Neural cell (in vitro differentiated cells): ENCODE results near the gene HIPK4. TPM values are rescaled to one million over a fixed set of nuclear protein-coding genes. Genes with fewer than 3 reads are reported as not detected.

Experiments
- H2AFZ ChIP-seq: fragments of 200-600, 300-800 bp; sonication (generic), shearing (Covaris generic); 2 replicates; pipeline ENCODE4 v1.6.0; 2014; ENCODE audit warnings: low read depth, mild to moderate bottlenecking, antibody characterized with exemption, low read length, moderate library complexity
- H3F3A ChIP-seq: fragments of 200-600 bp; shearing (Covaris generic); 2 replicates; pipeline ENCODE4 v1.6.1; 2016; ENCODE audit warnings: mild to moderate bottlenecking, moderate library complexity, mixed read lengths, antibody characterized with exemption, low read length; ENCODE audit not compliant: insufficient read depth, poor library complexity, severe bottlenecking
- H3K27ac ChIP-seq: fragments of 200-600, 300-800 bp; sonication (generic), shearing (Covaris generic); 2 replicates; pipeline ENCODE4 v1.5.1; 2014; ENCODE audit warnings: mild to moderate bottlenecking, low read length, moderate library complexity
- H3K27me3 ChIP-seq: fragments of 300-800, 200-600 bp; sonication (generic), shearing (Covaris generic); 2 replicates; pipeline ENCODE4 v1.6.0; 2014; ENCODE audit warnings: mild to moderate bottlenecking, low read depth, low read length, moderate library complexity; ENCODE audit not compliant: insufficient read depth
- H3K36me3 ChIP-seq: fragments of 300-800, 200-600 bp; sonication (generic), shearing (Covaris generic); 2 replicates; pipeline ENCODE4 v1.5.1; 2014; ENCODE audit warnings: mild to moderate bottlenecking, antibody characterized with exemption, low read length, moderate library complexity; ENCODE audit not compliant: insufficient read depth
- H3K4me2 ChIP-seq: fragments of 300-800, 200-600 bp; sonication (generic), shearing (Covaris generic); 2 replicates; pipeline ENCODE4 v1.6.0; 2014; ENCODE audit warnings: mild to moderate bottlenecking, low read length
- H3K4me3 ChIP-seq: fragments of 300-800, 200-600 bp; sonication (generic), shearing (Covaris generic); 2 replicates; pipeline ENCODE4 v1.5.1; 2014; ENCODE audit warnings: mild to moderate bottlenecking, low read length, moderate library complexity
- H3K79me2 ChIP-seq: fragments of 200-600 bp; shearing (Covaris generic); replicated peaks from 2 replicates; pipeline ENCODE4 v1.6.0; 2014; ENCODE audit warnings: mild to moderate bottlenecking, low read length, moderate library complexity; ENCODE audit not compliant: insufficient read depth
- H3K9ac ChIP-seq: fragments of 300-800, 200-600 bp; sonication (generic), shearing (Covaris generic); 2 replicates; pipeline ENCODE4 v1.6.1; 2016; ENCODE audit warnings: mild to moderate bottlenecking, low read length, mixed read lengths
- H3K9me2 ChIP-seq: fragments of 200-600 bp; shearing (Covaris generic); 2 replicates; pipeline ENCODE4 v1.6.1; 2016; ENCODE audit warnings: mild to moderate bottlenecking, low read length, mixed read lengths; ENCODE audit not compliant: insufficient read depth
- H3K9me3 ChIP-seq: fragments of 200-600, 300-800 bp; sonication (generic), shearing (Covaris generic); 2 replicates; pipeline ENCODE4 v1.6.1; 2016; ENCODE audit warnings: mild to moderate bottlenecking, mixed run types, low read length, moderate library complexity, mixed read lengths
- H4K20me1 ChIP-seq: fragments of 200-600 bp; shearing (Covaris generic); 2 replicates; pipeline ENCODE4 v1.6.1; 2016; ENCODE audit warnings: mild to moderate bottlenecking, mixed run types; ENCODE audit not compliant: insufficient read depth
- EP300 ChIP-seq: fragments of 450-650 bp; conservative IDR thresholded peaks from 2 replicates; pipeline ENCODE4 v1.6.1; 2014; ENCODE audit warnings: antibody characterized with exemption, mild to moderate bottlenecking, moderate library complexity; ENCODE audit not compliant: poor library complexity, severe bottlenecking
- EZH2 ChIP-seq: fragments of 200-600, 300-800 bp; shearing (Covaris generic), sonication (generic); IDR thresholded peaks from 2 replicates; pipeline ENCODE4 v1.6.1; 2014; ENCODE audit warnings: antibody characterized with exemption, low read length, borderline replicate concordance, mild to moderate bottlenecking; ENCODE audit not compliant: insufficient read depth, poor library complexity, severe bottlenecking
- MXI1 ChIP-seq: fragments of 450-650 bp; conservative IDR thresholded peaks from 2 replicates; pipeline ENCODE4 v1.6.1; 2014; ENCODE audit warnings: antibody characterized with exemption, mild to moderate bottlenecking; ENCODE audit not compliant: poor library complexity, severe bottlenecking
- POLR2AphosphoS5 ChIP-seq: IDR thresholded peaks from 2 replicates; pipeline ENCODE4 v1.6.1; 2012
- RAD21 ChIP-seq: fragments of 450-650 bp; conservative IDR thresholded peaks from 2 replicates; pipeline ENCODE4 v1.6.1; 2014; ENCODE audit warnings: antibody characterized with exemption, mild to moderate bottlenecking, moderate library complexity
- REST ChIP-seq: IDR thresholded peaks from 2 replicates; pipeline ENCODE4 v1.6.1; 2012; ENCODE audit warnings: borderline replicate concordance
- SMC3 ChIP-seq: fragments of 450-650 bp; conservative IDR thresholded peaks from 2 replicates; pipeline ENCODE4 v1.6.1; 2014; ENCODE audit warnings: antibody characterized with exemption, mild to moderate bottlenecking, moderate library complexity; ENCODE audit not compliant: poor library complexity
- TAF1 ChIP-seq: IDR thresholded peaks from 2 replicates; pipeline ENCODE4 v1.6.1; 2012; ENCODE audit warnings: low read depth
- polyA plus RNA-seq: library from polyadenylated mRNA; depleted of rRNA; stranded (reverse); fragments of >200 nt; gene quantifications from 2 replicates; pipeline ENCODE4 v1.2.3, GENCODE V29; 2014
- TF ChIP-seq, protein P1 (sequence below): fragments of 450-650 bp; IDR thresholded peaks from 2 replicates; pipeline ENCODE4 v1.5.1; 2014; ENCODE audit warnings: antibody characterized with exemption, mild to moderate bottlenecking, moderate library complexity; ENCODE audit not compliant: poor library complexity, severe bottlenecking

HIPK4 gene
- polyA plus RNA-seq, 1 donor from 2014 or later = not detected

GRCh38 chr19:40392894-40393517 is 3.0 kb upstream of the HIPK4 start:
- Histone ChIP-seq H3K36me3 (no peaks in the 10 kb centered on the region), H3K27me3 (no peaks in the 10 kb centered on the region), H3K9ac (no peak overlapping the region), H3F3A (no peaks in the 10 kb centered on the region), H3K9me2 (no peaks in the 10 kb centered on the region), H2AFZ (no peak overlapping the region), H4K20me1 (no peaks in the 10 kb centered on the region), H3K9me3 (no peaks in the 10 kb centered on the region), H3K4me3 (no peak overlapping the region), H3K27ac (no peak overlapping the region), H3K79me2 (no peaks in the 10 kb centered on the region), H3K4me2 (no peak overlapping the region)
- TF ChIP-seq, protein P1, sequence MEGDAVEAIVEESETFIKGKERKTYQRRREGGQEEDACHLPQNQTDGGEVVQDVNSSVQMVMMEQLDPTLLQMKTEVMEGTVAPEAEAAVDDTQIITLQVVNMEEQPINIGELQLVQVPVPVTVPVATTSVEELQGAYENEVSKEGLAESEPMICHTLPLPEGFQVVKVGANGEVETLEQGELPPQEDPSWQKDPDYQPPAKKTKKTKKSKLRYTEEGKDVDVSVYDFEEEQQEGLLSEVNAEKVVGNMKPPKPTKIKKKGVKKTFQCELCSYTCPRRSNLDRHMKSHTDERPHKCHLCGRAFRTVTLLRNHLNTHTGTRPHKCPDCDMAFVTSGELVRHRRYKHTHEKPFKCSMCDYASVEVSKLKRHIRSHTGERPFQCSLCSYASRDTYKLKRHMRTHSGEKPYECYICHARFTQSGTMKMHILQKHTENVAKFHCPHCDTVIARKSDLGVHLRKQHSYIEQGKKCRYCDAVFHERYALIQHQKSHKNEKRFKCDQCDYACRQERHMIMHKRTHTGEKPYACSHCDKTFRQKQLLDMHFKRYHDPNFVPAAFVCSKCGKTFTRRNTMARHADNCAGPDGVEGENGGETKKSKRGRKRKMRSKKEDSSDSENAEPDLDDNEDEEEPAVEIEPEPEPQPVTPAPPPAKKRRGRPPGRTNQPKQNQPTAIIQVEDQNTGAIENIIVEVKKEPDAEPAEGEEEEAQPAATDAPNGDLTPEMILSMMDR = no peak
- TF ChIP-seq REST (no peak), POLR2AphosphoS5 (no peak), TAF1 (no peak), EP300 (no peak), EZH2 (no peak), SMC3 (no peak), RAD21 (no peak), MXI1 (no peak)

DNA sequence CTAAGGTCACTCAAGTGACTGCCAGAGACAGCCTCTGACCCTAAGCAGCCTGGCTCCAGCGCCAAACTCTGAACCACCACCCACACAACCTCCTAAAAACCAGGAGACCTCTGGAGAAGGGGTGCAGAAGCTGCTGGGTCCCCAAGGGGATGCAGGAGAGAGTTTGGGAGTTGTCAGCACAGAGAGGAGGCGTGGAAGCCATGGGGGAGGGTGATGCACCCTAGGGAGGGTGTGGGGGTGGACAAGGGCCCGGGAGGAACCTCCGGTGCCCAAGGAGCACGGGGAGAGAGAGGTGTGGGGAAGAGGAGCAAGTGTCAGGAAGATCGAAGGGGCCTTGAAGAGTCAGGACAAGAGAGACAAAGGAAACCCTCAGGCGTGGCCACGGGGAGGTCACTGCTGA is 2.1 kb upstream of the HIPK4 start:
- Histone ChIP-seq H2AFZ (no peak overlapping the region), H3K4me2 (no peak overlapping the region), H3K27ac (no peak overlapping the region), H3K9ac (no peak overlapping the region), H3K9me3 (no peaks in the 10 kb centered on the region), H3K79me2 (no peaks in the 10 kb centered on the region), H3K27me3 (no peaks in the 10 kb centered on the region), H3K9me2 (no peaks in the 10 kb centered on the region), H4K20me1 (no peaks in the 10 kb centered on the region), H3F3A (no peaks in the 10 kb centered on the region), H3K4me3 (no peak overlapping the region), H3K36me3 (no peaks in the 10 kb centered on the region)
- TF ChIP-seq EP300 = no peak
- TF ChIP-seq SMC3 = no peak
- TF ChIP-seq, protein P1 = no peak
- no peak for TF ChIP-seq TAF1
- no peak for TF ChIP-seq MXI1
- no peak for TF ChIP-seq REST
- TF ChIP-seq RAD21 = no peak
- no peak for TF ChIP-seq POLR2AphosphoS5
- TF ChIP-seq EZH2 = no peak
